Type B pancreatic cell (in vitro differentiated cells): ENCODE measurements around the gene UNC93A. TPM values are rescaled to one million over a fixed set of nuclear protein-coding genes. Genes with fewer than 3 reads are reported as not detected.
"Not testable (repeated sequence)": the region's sequence is repeated elsewhere in the genome, so short reads cannot be mapped to it uniquely, and the experiment has no call there.

Source experiments
- DNase-seq: peaks from one replicate; pipeline ENCODE4 v3.0.0; 2021; ENCODE audit warnings: mixed read lengths; ENCODE audit not compliant: unreplicated experiment; ENCODE audit errors: extremely low spot score
- H3K27ac Mint-ChIP-seq: 2 replicates; pipeline ENCODE4 v1.8.0; 2021; ENCODE audit warnings: mild to moderate bottlenecking, mixed read lengths
- H3K27me3 Mint-ChIP-seq: 2 replicates; pipeline ENCODE4 v1.8.0; 2021; ENCODE audit warnings: mixed read lengths
- H3K36me3 Mint-ChIP-seq: 2 replicates; pipeline ENCODE4 v1.8.0; 2021; ENCODE audit warnings: mixed read lengths
- H3K4me1 Mint-ChIP-seq: one replicate; pipeline ENCODE4 v1.8.0; 2021; ENCODE audit warnings: mixed read lengths; ENCODE audit not compliant: unreplicated experiment
- H3K4me3 Mint-ChIP-seq: 2 replicates; pipeline ENCODE4 v1.8.0; 2021; ENCODE audit warnings: mild to moderate bottlenecking, mixed read lengths
- H3K9me3 Mint-ChIP-seq: 2 replicates; pipeline ENCODE4 v1.8.0; 2021; ENCODE audit warnings: mixed read lengths
- CTCF ChIP-seq: fragments of 200-600 bp; sonication (generic); conservative IDR thresholded peaks from 2 replicates; pipeline ENCODE4 v1.5.0; 2021; ENCODE audit warnings: antibody characterized with exemption, mild to moderate bottlenecking
- total RNA-seq: library from RNA; stranded (reverse); gene quantifications from 2 replicates; pipeline ENCODE4 v1.2.1, GENCODE V29; 2021; ENCODE audit warnings: low replicate concordance

The UNC93A gene
- total RNA-seq, 1 donor from 2014 or later: 3.7 TPM

- H3K4me1 Mint-ChIP-seq: peaks cover 23% of the 10 kb centered on the region
- H3K36me3 Mint-ChIP-seq: no peaks in the 10 kb centered on the region
- TF ChIP-seq CTCF: no peak
- peaks cover 8% of the 10 kb centered on the region for H3K27me3 Mint-ChIP-seq
- no peak overlapping the region for H3K27ac Mint-ChIP-seq
- H3K4me3 Mint-ChIP-seq: no peak overlapping the region
- no peaks in the 10 kb centered on the region for H3K9me3 Mint-ChIP-seq
- DNase-seq: no peak
Observed at GRCh38 chr6:167245591-167245990, 45.5 kb upstream of the UNC93A start.

- H3K27me3 Mint-ChIP-seq: peaks cover 8% of the 10 kb centered on the region
- H3K4me1 Mint-ChIP-seq: peaks cover 13% of the 10 kb centered on the region
- H3K9me3 Mint-ChIP-seq: no peaks in the 10 kb centered on the region
- no peaks in the 10 kb centered on the region for H3K36me3 Mint-ChIP-seq
- peak; percentile 48 for TF ChIP-seq CTCF
- no peak overlapping the region for H3K4me3 Mint-ChIP-seq
- no peak overlapping the region for H3K27ac Mint-ChIP-seq
- DNase-seq: no peak
Observed at GRCh38 chr6:167247814-167248595, 43.1 kb upstream of the UNC93A start.

GRCh38 chr6:167248878-167249455, 42.1 kb upstream of the UNC93A start:
- H3K9me3 Mint-ChIP-seq, H3K27ac Mint-ChIP-seq, H3K27me3 Mint-ChIP-seq, H3K36me3 Mint-ChIP-seq, H3K4me3 Mint-ChIP-seq, DNase-seq: not testable (repeated sequence)
- H3K4me1 Mint-ChIP-seq: peaks cover 12% of the 10 kb centered on the region

- H3K27me3 Mint-ChIP-seq: peaks cover 4% of the 10 kb centered on the region
- TF ChIP-seq CTCF: no peak
- no peaks in the 10 kb centered on the region for H3K36me3 Mint-ChIP-seq
- no peak overlapping the region for H3K27ac Mint-ChIP-seq
- no peak overlapping the region for H3K4me3 Mint-ChIP-seq
- H3K9me3 Mint-ChIP-seq: peaks cover 9% of the 10 kb centered on the region
- no peak for DNase-seq
- no peaks in the 10 kb centered on the region for H3K4me1 Mint-ChIP-seq
Observed at GRCh38 chr6:167252271-167252670, 38.8 kb upstream of the UNC93A start.

- H3K36me3 Mint-ChIP-seq: no peaks in the 10 kb centered on the region
Observed at GRCh38 chr6:167255918-167256553, 35.1 kb upstream of the UNC93A start.

More at GRCh38 chr6:167255918-167256553, 35.1 kb upstream of the UNC93A start:
- TF ChIP-seq CTCF: peak; percentile 49
- DNase-seq: no peak
- no peaks in the 10 kb centered on the region for H3K4me1 Mint-ChIP-seq
- no peak overlapping the region for H3K4me3 Mint-ChIP-seq
- H3K27ac Mint-ChIP-seq: no peak overlapping the region
- peaks cover 4% of the 10 kb centered on the region for H3K27me3 Mint-ChIP-seq
- peaks cover 11% of the 10 kb centered on the region for H3K9me3 Mint-ChIP-seq
